Caco-2 (cell line): Measurements from ENCODE around the gene KCNIP4. TPM values are rescaled to one million over a fixed set of nuclear protein-coding genes. Genes with fewer than 3 reads are reported as not detected.

Experiments used
- BruUV-seq: library from RNA; stranded (reverse); fragments of 400-500 nt; replicated peaks from 2 replicates; lab custom pipeline; 2021; lab: Mats Ljungman, UMichigan
- CTCF ChIA-PET: fragments of 300-600 bp; sonication (Branson Sonifier 250); formaldehyde crosslinking; loops from one replicate; lab custom pipeline; 2022; ENCODE audit warnings: antibody characterized with exemption; lab: Charles Lee
- POLR2A ChIA-PET: fragments of 300-600 bp; sonication (Branson Sonifier 250); formaldehyde crosslinking; loops from one replicate; lab custom pipeline; 2022; ENCODE audit warnings: antibody characterized with exemption; lab: Charles Lee
- DNase-seq, 2 experiments: peaks; one replicate each; pipeline versions ENCODE4 v3.0.0 to v3.0.0-alpha.2; 2020 to 2022
- H3K27me3 ChIP-seq: replicated peaks from 2 replicates; pipeline ENCODE4 v1.6.0; 2011; ENCODE audit warnings: low read length; ENCODE audit not compliant: control insufficient read depth, insufficient read depth
- H3K36me3 ChIP-seq: 2 replicates; pipeline ENCODE4 v1.5.1; 2011; ENCODE audit warnings: low read length; ENCODE audit not compliant: control insufficient read depth, insufficient read depth
- H3K4me1 ChIP-seq: fragments of 250-450 bp; sonication (Bioruptor Pico); 2 replicates; pipeline ENCODE4 v1.5.1; 2020; ENCODE audit warnings: mild to moderate bottlenecking
- H3K4me3 ChIP-seq: 2 replicates; pipeline ENCODE4 v1.5.1; 2011; ENCODE audit warnings: low read depth, mild to moderate bottlenecking, control low read depth, low read length
- H3K9me3 ChIP-seq: fragments of 250-450 bp; sonication (Bioruptor Pico); 2 replicates; pipeline ENCODE4 v1.5.1; 2020; ENCODE audit warnings: mild to moderate bottlenecking, moderate library complexity
- H3K27ac Mint-ChIP-seq: one replicate; pipeline ENCODE4 v1.8.0; 2022; ENCODE audit warnings: mixed read lengths; ENCODE audit not compliant: unreplicated experiment
- H3K27me3 Mint-ChIP-seq: one replicate; pipeline ENCODE4 v1.8.0; 2022; ENCODE audit warnings: mixed read lengths; ENCODE audit not compliant: insufficient read depth, unreplicated experiment
- H3K36me3 Mint-ChIP-seq: one replicate; pipeline ENCODE4 v1.8.0; 2022; ENCODE audit warnings: mild to moderate bottlenecking, mixed read lengths; ENCODE audit not compliant: insufficient read depth, unreplicated experiment
- H3K4me1 Mint-ChIP-seq: one replicate; pipeline ENCODE4 v1.8.0; 2022; ENCODE audit warnings: low read depth, mixed read lengths; ENCODE audit not compliant: unreplicated experiment
- H3K4me3 Mint-ChIP-seq: one replicate; pipeline ENCODE4 v1.8.0; 2022; ENCODE audit warnings: mild to moderate bottlenecking, moderate library complexity, mixed read lengths; ENCODE audit not compliant: unreplicated experiment
- H3K9me3 Mint-ChIP-seq: one replicate; pipeline ENCODE4 v1.8.0; 2022; ENCODE audit warnings: mixed read lengths; ENCODE audit not compliant: unreplicated experiment
- CTCF ChIP-seq, 2 experiments: fragments of 200-600 bp in 1 of 2; IDR thresholded peaks; 1 replicate in 1 of 2; 2 replicates in 1 of 2; pipeline versions ENCODE4 v1.5.1 to v1.8.0; 2011 to 2022; ENCODE audit warnings: antibody characterized with exemption in 1 of 2, control low read depth in 1 of 2, inconsistent platforms in 1 of 2, low read depth in 1 of 2, low read length in 1 of 2, mild to moderate bottlenecking in 1 of 2, moderate library complexity in 1 of 2; ENCODE audit not compliant: insufficient read depth in 1 of 2, severe bottlenecking in 1 of 2, unreplicated experiment in 1 of 2
- intact Hi-C: fragments of 100-400 bp; cut with micrococcal nuclease; formaldehyde crosslinking; loops from one replicate; pipeline ENCODE4 v1.10.0; 2022; ENCODE audit not compliant: unreplicated experiment
- total RNA-seq: library from RNA; stranded (reverse); gene quantifications from 2 replicates; pipeline ENCODE4 v1.2.3, GENCODE V29; 2022

The KCNIP4 gene
- total RNA-seq, 1 experiment from 2014 or later = not detected

DNA sequence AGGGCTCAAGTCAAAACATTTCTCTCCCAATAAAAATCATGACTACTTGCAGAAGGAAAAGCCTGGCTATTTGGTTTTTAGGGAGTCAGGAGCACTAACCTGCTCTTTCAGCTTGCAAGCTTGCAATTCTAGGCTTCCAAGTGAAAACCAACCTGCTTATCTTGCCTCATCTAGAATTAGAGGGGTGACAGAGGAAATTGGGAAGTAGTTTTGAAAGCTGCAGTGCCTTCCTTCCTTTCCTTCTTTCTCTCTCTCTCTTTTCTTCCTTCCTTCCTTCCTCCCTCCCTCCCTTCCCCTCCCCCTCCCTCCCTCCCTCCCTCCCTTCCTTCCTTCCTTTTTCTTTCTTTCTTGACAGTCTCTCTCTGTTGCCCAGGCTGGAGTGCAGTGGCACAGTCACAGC lies 417.5 kb downstream of the KCNIP4 start:
- intact Hi-C loops = no loop called here
- BruUV-seq = no TSS peak
- Histone ChIP-seq H3K4me3 (no peak overlapping the region), H3K4me1 (no peaks in the 10 kb centered on the region), H3K36me3 (no peaks in the 10 kb centered on the region), H3K27me3 (no peaks in the 10 kb centered on the region), H3K9me3 (no peaks in the 10 kb centered on the region)
- no peak overlapping the region for H3K4me3 Mint-ChIP-seq
- no peak for TF ChIP-seq CTCF (IDR thresholded peaks at IDR 0.05; ENCODE audit: insufficient read depth in 1 of 2, low read depth in 1 of 2, low read length in 1 of 2, severe bottlenecking in 1 of 2, unreplicated experiment in 1 of 2)
- no peaks in the 10 kb centered on the region for H3K9me3 Mint-ChIP-seq
- POLR2A ChIA-PET = no interaction called here
- H3K4me1 Mint-ChIP-seq = no peaks in the 10 kb centered on the region
- no peaks in the 10 kb centered on the region for H3K36me3 Mint-ChIP-seq
- H3K27ac Mint-ChIP-seq = no peak overlapping the region
- H3K27me3 Mint-ChIP-seq = peaks cover 5% of the 10 kb centered on the region
- CTCF ChIA-PET = no interaction called here
- DNase-seq = no peak

DNA sequence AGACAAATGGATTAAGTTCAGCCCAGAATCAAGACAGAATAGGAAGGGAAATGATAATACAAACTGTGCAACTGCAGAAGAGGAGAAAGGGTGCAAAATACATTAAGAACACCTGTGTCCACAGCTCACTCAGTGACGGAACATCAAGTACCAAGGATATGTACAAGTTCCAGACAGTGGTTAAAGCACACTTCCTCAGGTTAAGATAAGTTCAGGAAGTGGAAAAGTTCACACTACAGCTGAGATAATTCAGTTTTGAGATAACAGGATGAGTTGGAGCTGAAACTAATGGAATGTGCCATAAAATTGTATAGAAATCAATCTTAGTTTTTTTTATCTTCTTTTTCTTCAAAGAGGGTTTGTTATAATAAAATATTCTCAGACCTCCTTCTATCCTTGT lies 419.4 kb downstream of the KCNIP4 start:
- H3K36me3 ChIP-seq = no peaks in the 10 kb centered on the region
- no peak for TF ChIP-seq CTCF (IDR thresholded peaks at IDR 0.05; ENCODE audit: insufficient read depth in 1 of 2, low read depth in 1 of 2, low read length in 1 of 2, severe bottlenecking in 1 of 2, unreplicated experiment in 1 of 2)
- no peaks in the 10 kb centered on the region for H3K9me3 Mint-ChIP-seq
- H3K27ac Mint-ChIP-seq = no peak overlapping the region
- intact Hi-C loops = no loop called here
- H3K4me3 Mint-ChIP-seq = no peak overlapping the region
- no peak for DNase-seq
- peaks cover 8% of the 10 kb centered on the region for H3K27me3 Mint-ChIP-seq
- POLR2A ChIA-PET = no interaction called here
- CTCF ChIA-PET = no interaction called here
- H3K36me3 Mint-ChIP-seq = no peaks in the 10 kb centered on the region
- no peak overlapping the region for H3K4me3 ChIP-seq
- no TSS peak for BruUV-seq
- H3K4me1 ChIP-seq = no peaks in the 10 kb centered on the region
- no peaks in the 10 kb centered on the region for H3K9me3 ChIP-seq
- no peaks in the 10 kb centered on the region for H3K4me1 Mint-ChIP-seq
- H3K27me3 ChIP-seq = no peaks in the 10 kb centered on the region

- H3K36me3 Mint-ChIP-seq = no peaks in the 10 kb centered on the region
- intact Hi-C loops = no loop called here
- no peaks in the 10 kb centered on the region for H3K4me1 ChIP-seq
- H3K4me3 Mint-ChIP-seq = no peak overlapping the region
- no peak for TF ChIP-seq CTCF (IDR thresholded peaks at IDR 0.05; ENCODE audit: insufficient read depth in 1 of 2, low read depth in 1 of 2, low read length in 1 of 2, severe bottlenecking in 1 of 2, unreplicated experiment in 1 of 2)
- no TSS peak for BruUV-seq
- no peaks in the 10 kb centered on the region for H3K27me3 ChIP-seq
- DNase-seq = no peak
- POLR2A ChIA-PET = no interaction called here
- CTCF ChIA-PET = no interaction called here
- no peaks in the 10 kb centered on the region for H3K4me1 Mint-ChIP-seq
- H3K27ac Mint-ChIP-seq = no peak overlapping the region
- H3K27me3 Mint-ChIP-seq = peaks cover 4% of the 10 kb centered on the region
- H3K9me3 ChIP-seq = no peaks in the 10 kb centered on the region
- H3K36me3 ChIP-seq = no peaks in the 10 kb centered on the region
- no peaks in the 10 kb centered on the region for H3K9me3 Mint-ChIP-seq
- H3K4me3 ChIP-seq = no peak overlapping the region
Measured at GRCh38 chr4:21522296-21522695, 426.3 kb downstream of the KCNIP4 start.
